Measurements from ENCODE around the gene C6orf163. TPM values are rescaled to one million over a fixed set of nuclear protein-coding genes. Genes with fewer than 3 reads are reported as not detected.

Gene C6orf163
- polyA plus RNA-seq, 4 donors = 0.52 to 2.5 (median 2.4) TPM; not detected in 1

GRCh38 chr6:87408721-87409155, 64.1 kb downstream of the C6orf163 start:
- H3K4me3 ChIP-seq (ENCODE audit: low read depth in 1 of 3, low read length in 3 of 3) = peak overlapping the region in 2 of 3 donors; percentile 56 to 91
- no peak for DNase-seq
- H3K9me3 ChIP-seq (ENCODE audit: control insufficient read depth in 2 of 2, insufficient read depth in 1 of 2, low read depth in 1 of 2, low read length in 1 of 2) = no peaks in the 10 kb centered on the region
- no peak for FAIRE-seq
- H3K4me1 ChIP-seq (ENCODE audit: control insufficient read depth in 3 of 3, insufficient read depth in 2 of 3, low read depth in 1 of 3, low read length in 2 of 3) = peaks cover 0 to 3% (median 0%) of the 10 kb centered on the region in 3 donors
- H3K27ac ChIP-seq (ENCODE audit: low read depth in 1 of 3, low read length in 2 of 3) = peak overlapping the region in 2 of 3 donors; percentile 84 to 88
- peaks cover 0 to 11% (median 0%) of the 10 kb centered on the region in 3 donors for H3K27me3 ChIP-seq (ENCODE audit: control insufficient read depth in 3 of 3, insufficient read depth in 3 of 3, low read length in 3 of 3)
- 24 to 41% (median 39%) methylated on average over 5 of the region's 5 CpGs for WGBS, 3 donors
- H3K36me3 ChIP-seq (ENCODE audit: control insufficient read depth in 3 of 3, insufficient read depth in 2 of 3, low read depth in 1 of 3, low read length in 3 of 3) = no peaks in the 10 kb centered on the region

Other genes starting within 250 kb of the C6orf163 start
- under 1 TPM in 1 of 4 donors, not detected in 3; 0.16 TPM for gene CGA, start 249.7 kb upstream of the C6orf163 start, polyA plus RNA-seq
- 10 to 100 TPM in 1 of 4 donors, 1 to 10 TPM in 3; 3.8 to 25.2 (median 5.8) TPM for gene ZNF292, start 189.2 kb upstream of the C6orf163 start, polyA plus RNA-seq
- gene SMIM8, start 22.2 kb upstream of the C6orf163 start, polyA plus RNA-seq = 10 to 100 TPM in 1 of 4 donors, 1 to 10 TPM in 3; 4.1 to 10.6 (median 5.7) TPM
- gene GJB7, start 15.5 kb upstream of the C6orf163 start, polyA plus RNA-seq = under 1 TPM in 1 of 4 donors, not detected in 3; 0.03 TPM
- gene CFAP206, start 63.2 kb downstream of the C6orf163 start, polyA plus RNA-seq = under 1 TPM in 2 of 4 donors, not detected in 2; 0.03 to 0.06 TPM
- gene SLC35A1, start 128.2 kb downstream of the C6orf163 start, polyA plus RNA-seq = 10 to 100 TPM; 15.4 to 40.6 (median 17.7) TPM
- 100 to 1,000 TPM in 1 of 4 donors, 10 to 100 TPM in 3; 23.0 to 102 (median 25.9) TPM for gene RARS2, start 245.2 kb downstream of the C6orf163 start, polyA plus RNA-seq
- 10 to 100 TPM in 3 of 4 donors, 1 to 10 TPM in 1; 9.5 to 31.6 (median 17.8) TPM for gene ORC3, start 245.3 kb downstream of the C6orf163 start, polyA plus RNA-seq